ENCODE measurements around the gene NOTCH3. TPM values are rescaled to one million over a fixed set of nuclear protein-coding genes. Genes with fewer than 3 reads are reported as not detected.

Gene NOTCH3
- not detected for total RNA-seq

GRCh38 chr19:15200553-15201364, at the start of gene NOTCH3:
TSS of gene NOTCH3 (minus strand) at chr19:15200995. CDS start at chr19:15200905, 90 bp downstream.
- Mint-ChIP-seq H3K36me3 (ENCODE audit: low read depth) (no peaks in the 10 kb centered on the region), H3K27me3 (ENCODE audit: low read depth) (peaks cover 42% of the 10 kb centered on the region), H3K4me1 (ENCODE audit: low read depth) (peaks cover 12% of the 10 kb centered on the region), H3K4me3 (peak within 1 kb of the TSS; percentile 46), H3K9me3 (no peaks in the 10 kb centered on the region), H3K27ac (no peak within 1 kb of the TSS)
- DNase-seq, result no peak
- CTCF ChIA-PET, result no interaction called here
- intact Hi-C loops (cut with micrococcal nuclease), result no loop called here

GRCh38 chr19:15250640-15250993, 49.8 kb upstream of the NOTCH3 start:
- no peaks in the 10 kb centered on the region for H3K27me3 Mint-ChIP-seq (ENCODE audit: low read depth)
- H3K9me3 Mint-ChIP-seq, result no peaks in the 10 kb centered on the region
- H3K27ac Mint-ChIP-seq, result no peak overlapping the region
- H3K36me3 Mint-ChIP-seq (ENCODE audit: low read depth), result peaks cover 38% of the 10 kb centered on the region
- no peak overlapping the region for H3K4me3 Mint-ChIP-seq
- DNase-seq, result no peak
- no peaks in the 10 kb centered on the region for H3K4me1 Mint-ChIP-seq (ENCODE audit: low read depth)
- intact Hi-C loops (cut with micrococcal nuclease), result no loop called here
- CTCF ChIA-PET, result interaction anchor here (0.7 to 1.4 kb wide), 7 partner anchors 9 to 159 kb away, joined by 3 to 4 read pairs (median 3); no protein-coding TSS in a partner anchor

GRCh38 chr19:15249972-15250639, 49.3 kb upstream of the NOTCH3 start:
- intact Hi-C loops (cut with micrococcal nuclease), result no loop called here
- Mint-ChIP-seq H3K9me3 (no peaks in the 10 kb centered on the region), H3K4me3 (no peak overlapping the region), H3K27ac (no peak overlapping the region), H3K27me3 (ENCODE audit: low read depth) (no peaks in the 10 kb centered on the region), H3K36me3 (ENCODE audit: low read depth) (peaks cover 35% of the 10 kb centered on the region), H3K4me1 (ENCODE audit: low read depth) (no peaks in the 10 kb centered on the region)
- no peak for DNase-seq
- CTCF ChIA-PET, result interaction anchor here (0.7 to 1.4 kb wide), 8 partner anchors 9 to 158 kb away, joined by 3 to 4 read pairs (median 3); no protein-coding TSS in a partner anchor

- CTCF ChIA-PET, result interaction anchor here (0.5 to 0.7 kb wide), 2 partner anchors 49 to 141 kb away, joined by 3 read pairs; no protein-coding TSS in a partner anchor
- peaks cover 41% of the 10 kb centered on the region for H3K36me3 Mint-ChIP-seq (ENCODE audit: low read depth)
- H3K9me3 Mint-ChIP-seq, result no peaks in the 10 kb centered on the region
- intact Hi-C loops (cut with micrococcal nuclease), result no loop called here
- no peak for DNase-seq
- H3K4me1 Mint-ChIP-seq (ENCODE audit: low read depth), result no peaks in the 10 kb centered on the region
- H3K27me3 Mint-ChIP-seq (ENCODE audit: low read depth), result no peaks in the 10 kb centered on the region
- no peak overlapping the region for H3K27ac Mint-ChIP-seq
- H3K4me3 Mint-ChIP-seq, result no peak overlapping the region
Measured at GRCh38 chr19:15249528-15249874, 48.7 kb upstream of the NOTCH3 start.

- CTCF ChIA-PET, result interaction anchor here (0.5 to 0.7 kb wide), 2 partner anchors 50 to 140 kb away, joined by 3 read pairs; no protein-coding TSS in a partner anchor
- H3K27me3 Mint-ChIP-seq (ENCODE audit: low read depth), result no peaks in the 10 kb centered on the region
- H3K36me3 Mint-ChIP-seq (ENCODE audit: low read depth), result peaks cover 41% of the 10 kb centered on the region
- no peak overlapping the region for H3K27ac Mint-ChIP-seq
- H3K9me3 Mint-ChIP-seq, result no peaks in the 10 kb centered on the region
- DNase-seq, result no peak
- no peak overlapping the region for H3K4me3 Mint-ChIP-seq
- intact Hi-C loops (cut with micrococcal nuclease), result no loop called here
- H3K4me1 Mint-ChIP-seq (ENCODE audit: low read depth), result no peaks in the 10 kb centered on the region
Measured at GRCh38 chr19:15248648-15249527, 48.1 kb upstream of the NOTCH3 start.

- H3K9me3 Mint-ChIP-seq, result no peaks in the 10 kb centered on the region
- H3K4me1 Mint-ChIP-seq (ENCODE audit: low read depth), result no peaks in the 10 kb centered on the region
- intact Hi-C loops (cut with micrococcal nuclease), result no loop called here
Measured at GRCh38 chr19:15248106-15248505, 47.3 kb upstream of the NOTCH3 start.

GRCh38 chr19:15247107-15248014, 46.6 kb upstream of the NOTCH3 start:
- H3K9me3 Mint-ChIP-seq, result no peaks in the 10 kb centered on the region
- peaks cover 42% of the 10 kb centered on the region for H3K36me3 Mint-ChIP-seq (ENCODE audit: low read depth)
- CTCF ChIA-PET, result no interaction called here
- H3K27ac Mint-ChIP-seq, result no peak overlapping the region
- no peaks in the 10 kb centered on the region for H3K27me3 Mint-ChIP-seq (ENCODE audit: low read depth)
- no peak for DNase-seq
- intact Hi-C loops (cut with micrococcal nuclease), result no loop called here
- H3K4me1 Mint-ChIP-seq (ENCODE audit: low read depth), result no peaks in the 10 kb centered on the region
- H3K4me3 Mint-ChIP-seq, result no peak overlapping the region

More at GRCh38 chr19:15248106-15248505, 47.3 kb upstream of the NOTCH3 start:
- no peak overlapping the region for H3K27ac Mint-ChIP-seq
- peaks cover 40% of the 10 kb centered on the region for H3K36me3 Mint-ChIP-seq (ENCODE audit: low read depth)
- no peak for DNase-seq
- CTCF ChIA-PET, result no interaction called here
- H3K4me3 Mint-ChIP-seq, result no peak overlapping the region
- no peaks in the 10 kb centered on the region for H3K27me3 Mint-ChIP-seq (ENCODE audit: low read depth)

- intact Hi-C loops (cut with micrococcal nuclease), result no loop called here
- Mint-ChIP-seq H3K4me1 (ENCODE audit: low read depth) (no peaks in the 10 kb centered on the region), H3K4me3 (no peak overlapping the region), H3K36me3 (ENCODE audit: low read depth) (peaks cover 42% of the 10 kb centered on the region), H3K27ac (no peak overlapping the region), H3K9me3 (no peaks in the 10 kb centered on the region), H3K27me3 (ENCODE audit: low read depth) (no peaks in the 10 kb centered on the region)
- DNase-seq, result no peak
- CTCF ChIA-PET, result no interaction called here
Measured at GRCh38 chr19:15246198-15246481, 45.3 kb upstream of the NOTCH3 start.

- Mint-ChIP-seq H3K27me3 (ENCODE audit: low read depth) (no peaks in the 10 kb centered on the region), H3K4me3 (no peak overlapping the region), H3K4me1 (ENCODE audit: low read depth) (no peaks in the 10 kb centered on the region), H3K9me3 (no peaks in the 10 kb centered on the region), H3K27ac (no peak overlapping the region), H3K36me3 (ENCODE audit: low read depth) (peaks cover 46% of the 10 kb centered on the region)
- intact Hi-C loops (cut with micrococcal nuclease), result no loop called here
- DNase-seq, result no peak
- CTCF ChIA-PET, result interaction anchor here (0.8 kb wide), 1 partner anchor 8 kb away, joined by 3 read pairs; no protein-coding TSS in a partner anchor
Measured at GRCh38 chr19:15245370-15246197, 44.8 kb upstream of the NOTCH3 start.

- H3K4me3 Mint-ChIP-seq, result no peak overlapping the region
- H3K27ac Mint-ChIP-seq, result no peak overlapping the region
- H3K4me1 Mint-ChIP-seq (ENCODE audit: low read depth), result no peaks in the 10 kb centered on the region
- intact Hi-C loops (cut with micrococcal nuclease), result no loop called here
- no peak for DNase-seq
- H3K27me3 Mint-ChIP-seq (ENCODE audit: low read depth), result no peaks in the 10 kb centered on the region
- CTCF ChIA-PET, result no interaction called here
- H3K9me3 Mint-ChIP-seq, result no peaks in the 10 kb centered on the region
- H3K36me3 Mint-ChIP-seq (ENCODE audit: low read depth), result peaks cover 49% of the 10 kb centered on the region
Measured at GRCh38 chr19:15244808-15245207, 44.0 kb upstream of the NOTCH3 start.

GRCh38 chr19:15244106-15244803, 43.5 kb upstream of the NOTCH3 start:
- intact Hi-C loops (cut with micrococcal nuclease), result no loop called here
- no peak for DNase-seq
- H3K27ac Mint-ChIP-seq, result no peak overlapping the region
- no peaks in the 10 kb centered on the region for H3K27me3 Mint-ChIP-seq (ENCODE audit: low read depth)
- H3K36me3 Mint-ChIP-seq (ENCODE audit: low read depth), result peaks cover 52% of the 10 kb centered on the region
- H3K9me3 Mint-ChIP-seq, result no peaks in the 10 kb centered on the region
- no peak overlapping the region for H3K4me3 Mint-ChIP-seq
- CTCF ChIA-PET, result no interaction called here
- H3K4me1 Mint-ChIP-seq (ENCODE audit: low read depth), result no peaks in the 10 kb centered on the region

Data from activated naive CD4-positive, alpha-beta T cell treated with anti-CD3 and anti-CD28 coated beads for 36 hours (primary cell).